HG03521 (cell line): Measurements from ENCODE around the gene PROSER3.

ENCODE experiments used
- ATAC-seq: cut with Tn5 transposase; IDR thresholded peaks from one replicate; pipeline ENCODE4 v1.9.1; 2021; ENCODE audit warnings: mild to moderate bottlenecking, moderate library complexity; ENCODE audit not compliant: unreplicated experiment

The PROSER3 gene

GRCh38 chr19:35738021-35738886 is 19.7 kb upstream of the PROSER3 start:
- no peak for ATAC-seq

GRCh38 chr19:35738887-35739229 is 19.1 kb upstream of the PROSER3 start:
- ATAC-seq, result no peak

GRCh38 chr19:35739275-35740107 is 18.5 kb upstream of the PROSER3 start:
- no peak for ATAC-seq

GRCh38 chr19:35740108-35740422 is 17.9 kb upstream of the PROSER3 start:
- ATAC-seq, result peak; percentile 5

- peak; percentile 46 for ATAC-seq
Measured at GRCh38 chr19:35740423-35741202, 17.4 kb upstream of the PROSER3 start.

GRCh38 chr19:35741203-35741515 is 16.8 kb upstream of the PROSER3 start:
- no peak for ATAC-seq

GRCh38 chr19:35742121-35742724 is 15.8 kb upstream of the PROSER3 start, which contains the start of gene IGFLR1:
Gene IGFLR1 (minus strand): TSS chr19:35742452. CDS start chr19:35741180, 1,272 bp downstream.
- ATAC-seq, result no peak

- ATAC-seq, result no peak
Measured at GRCh38 chr19:35743640-35744429, 14.1 kb upstream of the PROSER3 start.

- ATAC-seq, result peak; percentile 30
Measured at GRCh38 chr19:35744430-35745327, 13.3 kb upstream of the PROSER3 start.

- peak; percentile 36 for ATAC-seq
Measured at GRCh38 chr19:35745328-35746086, 12.5 kb upstream of the PROSER3 start, which contains the start of the genes PSENEN and U2AF1L4. Gene PSENEN (plus strand): TSS chr19:35745651. CDS start chr19:35745931, 280 bp downstream. Gene U2AF1L4 (minus strand): TSS chr19:35745418. CDS start chr19:35745391, 27 bp downstream.

GRCh38 chr19:35746087-35746462 is 11.9 kb upstream of the PROSER3 start:
- ATAC-seq, result no peak

- ATAC-seq, result no peak
Measured at GRCh38 chr19:35746531-35746930, 11.4 kb upstream of the PROSER3 start.

GRCh38 chr19:35748106-35749020 is 9.6 kb upstream of the PROSER3 start, which contains the start of gene LIN37:
Gene LIN37 (plus strand): TSS chr19:35748576. CDS start chr19:35748725, 149 bp downstream.
- ATAC-seq, result peak; percentile 67

GRCh38 chr19:35750167-35750566 is 7.8 kb upstream of the PROSER3 start:
- ATAC-seq, result no peak

- ATAC-seq, result no peak
Measured at GRCh38 chr19:35751839-35752745, 5.9 kb upstream of the PROSER3 start.

GRCh38 chr19:35752746-35753350 is 5.1 kb upstream of the PROSER3 start:
- no peak for ATAC-seq
